ENCODE measurements around the gene DPY30. TPM values are rescaled to one million over a fixed set of nuclear protein-coding genes. Genes with fewer than 3 reads are reported as not detected.
A peak's percentile ranks its signal among the peaks of the same experiment; 100 is the strongest.
"Not testable (repeated sequence)": the region's sequence is repeated elsewhere in the genome, so short reads cannot be mapped to it uniquely, and the experiment has no call there.

Gene DPY30
- total and polyA plus RNA-seq, 4 experiments from 2014 or later: 50.0 to 233 (median 109) TPM

- peak overlapping the region in 6 of 7 donors; percentile 82 to 98 (median 97) for H3K27ac Mint-ChIP-seq
- H3K36me3 Mint-ChIP-seq: peaks cover 0 to 14% of the 10 kb centered on the region in 2 donors
- Histone ChIP-seq H3K27ac (ENCODE audit: low read depth, low read length) (no peak overlapping the region), H3K27me3 (ENCODE audit: insufficient read depth, low read length) (no peaks in the 10 kb centered on the region), H3K4me1 (ENCODE audit: insufficient read depth, low read length) (peaks cover 38% of the 10 kb centered on the region), H3K9me3 (ENCODE audit: control insufficient read depth in 1 of 2, low read length in 2 of 2) (no peaks in the 10 kb centered on the region), H3K36me3 (ENCODE audit: insufficient read depth, low read length) (no peaks in the 10 kb centered on the region), H3K4me3 (ENCODE audit: low read length in 2 of 2) (peak overlapping the region in 1 of 2 donors; percentile 93)
- H3K27me3 Mint-ChIP-seq: no peaks in the 10 kb centered on the region
- no peak for DNase-seq
- intact Hi-C loops (cut with micrococcal nuclease): loop anchor here (5.0 to 10.0 kb wide), 2 partner anchors 157 to 295 kb away; partner anchors contain the start of gene BIRC6
- ChIA-PET CTCF (ENCODE audit: partially characterized antibody) (interaction anchor here (1.0 to 4.0 kb wide), 3 partner anchors 22 to 54 kb away, joined by 4 to 35 read pairs (median 7); partner anchors contain the start of gene DPY30), POLR2A (ENCODE audit: partially characterized antibody) (interaction anchor here (1.4 to 4.0 kb wide), 6 partner anchors 22 to 103 kb away, joined by 3 to 75 read pairs (median 21); partner anchors contain the start of genes DPY30, MEMO1 and SLC30A6)
- H3K4me1 Mint-ChIP-seq: peaks cover 11 to 40% (median 29%) of the 10 kb centered on the region in 4 donors
- peaks cover 0 to 3% (median 0%) of the 10 kb centered on the region in 8 donors for H3K9me3 Mint-ChIP-seq
- peak overlapping the region; percentile 98 to 99 (median 99) for H3K4me3 Mint-ChIP-seq
Measured at GRCh38 chr2:32061973-32062861, 22.6 kb upstream of the DPY30 start.

GRCh38 chr2:32061430-32061829, 21.8 kb upstream of the DPY30 start:
- H3K4me1 ChIP-seq (ENCODE audit: insufficient read depth, low read length): peaks cover 30% of the 10 kb centered on the region

GRCh38 chr2:32060266-32060665, 20.7 kb upstream of the DPY30 start:
- intact Hi-C loops (cut with micrococcal nuclease): loop anchor here (5.0 to 10.0 kb wide), 2 partner anchors 155 to 297 kb away; partner anchors contain the start of gene BIRC6
- Mint-ChIP-seq H3K36me3 (peaks cover 0 to 11% of the 10 kb centered on the region in 2 donors), H3K27ac (no peak overlapping the region), H3K4me3 (peak overlapping the region in 2 of 8 donors; percentile 7 to 41), H3K9me3 (peaks cover 0 to 3% (median 0%) of the 10 kb centered on the region in 8 donors), H3K4me1 (peaks cover 4 to 25% (median 16%) of the 10 kb centered on the region in 4 donors), H3K27me3 (no peaks in the 10 kb centered on the region)
- no peaks in the 10 kb centered on the region for H3K9me3 ChIP-seq (ENCODE audit: control insufficient read depth in 1 of 2, low read length in 2 of 2)
- H3K4me1 ChIP-seq (ENCODE audit: insufficient read depth, low read length): peaks cover 18% of the 10 kb centered on the region
- no peak overlapping the region for H3K4me3 ChIP-seq (ENCODE audit: low read length in 2 of 2)
- ChIA-PET CTCF (ENCODE audit: partially characterized antibody) (no interaction called here), POLR2A (ENCODE audit: partially characterized antibody) (no interaction called here)
- no peaks in the 10 kb centered on the region for H3K27me3 ChIP-seq (ENCODE audit: insufficient read depth, low read length)
- H3K36me3 ChIP-seq (ENCODE audit: insufficient read depth, low read length): no peaks in the 10 kb centered on the region
- DNase-seq: no peak
- no peak overlapping the region for H3K27ac ChIP-seq (ENCODE audit: low read depth, low read length)

More at GRCh38 chr2:32061430-32061829, 21.8 kb upstream of the DPY30 start:
- intact Hi-C loops (cut with micrococcal nuclease): loop anchor here (5.0 to 10.0 kb wide), 2 partner anchors 157 to 296 kb away; partner anchors contain the start of gene BIRC6
- POLR2A ChIA-PET (ENCODE audit: partially characterized antibody): interaction anchor here (4.0 kb wide), 2 partner anchors 21 to 104 kb away, joined by 26 to 75 read pairs; partner anchors contain the start of genes DPY30 and SLC30A6
- peaks cover 0 to 3% (median 0%) of the 10 kb centered on the region in 8 donors for H3K9me3 Mint-ChIP-seq
- Histone ChIP-seq H3K27ac (ENCODE audit: low read depth, low read length) (no peak overlapping the region), H3K27me3 (ENCODE audit: insufficient read depth, low read length) (no peaks in the 10 kb centered on the region), H3K9me3 (ENCODE audit: control insufficient read depth in 1 of 2, low read length in 2 of 2) (no peaks in the 10 kb centered on the region), H3K4me3 (ENCODE audit: low read length in 2 of 2) (no peak overlapping the region), H3K36me3 (ENCODE audit: insufficient read depth, low read length) (no peaks in the 10 kb centered on the region)
- H3K4me3 Mint-ChIP-seq: peak overlapping the region; percentile 23 to 99 (median 73)
- CTCF ChIA-PET (ENCODE audit: partially characterized antibody): no interaction called here
- DNase-seq: no peak
- H3K27me3 Mint-ChIP-seq: no peaks in the 10 kb centered on the region
- H3K4me1 Mint-ChIP-seq: peaks cover 11 to 35% (median 25%) of the 10 kb centered on the region in 4 donors
- peak overlapping the region in 2 of 7 donors; percentile 62 to 89 for H3K27ac Mint-ChIP-seq
- H3K36me3 Mint-ChIP-seq: peaks cover 0 to 14% of the 10 kb centered on the region in 2 donors

GRCh38 chr2:32058130-32058529, 18.5 kb upstream of the DPY30 start:
- H3K4me1 Mint-ChIP-seq: peaks cover 4 to 11% (median 8%) of the 10 kb centered on the region in 4 donors
- no peaks in the 10 kb centered on the region for H3K36me3 ChIP-seq (ENCODE audit: insufficient read depth, low read length)
- H3K4me3 ChIP-seq (ENCODE audit: low read length in 2 of 2): no peak overlapping the region
- ChIA-PET CTCF (ENCODE audit: partially characterized antibody) (interaction anchor here (1.5 to 1.6 kb wide), 2 partner anchors 17 to 18 kb away, joined by 3 to 4 read pairs; partner anchors contain the start of gene DPY30), POLR2A (ENCODE audit: partially characterized antibody) (no interaction called here)
- no peaks in the 10 kb centered on the region for H3K27me3 ChIP-seq (ENCODE audit: insufficient read depth, low read length)
- peaks cover 8% of the 10 kb centered on the region for H3K4me1 ChIP-seq (ENCODE audit: insufficient read depth, low read length)
- DNase-seq: no peak
- H3K27ac ChIP-seq (ENCODE audit: low read depth, low read length): no peak overlapping the region
- no peaks in the 10 kb centered on the region for H3K27me3 Mint-ChIP-seq
- H3K27ac Mint-ChIP-seq: no peak overlapping the region
- H3K36me3 Mint-ChIP-seq: peaks cover 0 to 4% of the 10 kb centered on the region in 2 donors
- peaks cover 0 to 3% (median 0%) of the 10 kb centered on the region in 8 donors for H3K9me3 Mint-ChIP-seq
- no peaks in the 10 kb centered on the region for H3K9me3 ChIP-seq (ENCODE audit: control insufficient read depth in 1 of 2, low read length in 2 of 2)
- H3K4me3 Mint-ChIP-seq: no peak overlapping the region
- intact Hi-C loops (cut with micrococcal nuclease): no loop called here

- H3K36me3 Mint-ChIP-seq; DNase-seq; H3K4me3 ChIP-seq (ENCODE audit: low read length in 2 of 2); H3K27ac ChIP-seq (ENCODE audit: low read depth, low read length); intact Hi-C loops (cut with micrococcal nuclease); H3K4me1 Mint-ChIP-seq; H3K4me3 Mint-ChIP-seq; CTCF ChIA-PET (ENCODE audit: partially characterized antibody); H3K36me3 ChIP-seq (ENCODE audit: insufficient read depth, low read length); H3K9me3 Mint-ChIP-seq; H3K27me3 ChIP-seq (ENCODE audit: insufficient read depth, low read length); H3K9me3 ChIP-seq (ENCODE audit: control insufficient read depth in 1 of 2, low read length in 2 of 2); H3K27ac Mint-ChIP-seq; H3K27me3 Mint-ChIP-seq; H3K4me1 ChIP-seq (ENCODE audit: insufficient read depth, low read length): not testable (repeated sequence)
- POLR2A ChIA-PET (ENCODE audit: partially characterized antibody): interaction anchor here (1.3 to 2.1 kb wide), 2 partner anchors 9 to 15 kb away, joined by 8 to 9 read pairs; partner anchors contain the start of genes DPY30 and SPAST
Measured at GRCh38 chr2:32054583-32054982, 15.0 kb upstream of the DPY30 start.

- H3K27ac Mint-ChIP-seq: no peak overlapping the region
- POLR2A ChIA-PET (ENCODE audit: partially characterized antibody): interaction anchor here (0.8 to 1.4 kb wide), 2 partner anchors 12 kb away, joined by 4 to 5 read pairs; partner anchors contain the start of genes DPY30 and SPAST
- no peaks in the 10 kb centered on the region for H3K36me3 ChIP-seq (ENCODE audit: insufficient read depth, low read length)
- H3K27ac ChIP-seq (ENCODE audit: low read depth, low read length): no peak overlapping the region
- intact Hi-C loops (cut with micrococcal nuclease): no loop called here
- no peaks in the 10 kb centered on the region for H3K27me3 ChIP-seq (ENCODE audit: insufficient read depth, low read length)
- no peak overlapping the region for H3K4me3 ChIP-seq (ENCODE audit: low read length in 2 of 2)
- no peak for DNase-seq
- H3K36me3 Mint-ChIP-seq: no peaks in the 10 kb centered on the region
- H3K4me3 Mint-ChIP-seq: no peak overlapping the region
- H3K27me3 Mint-ChIP-seq: no peaks in the 10 kb centered on the region
- H3K9me3 ChIP-seq (ENCODE audit: control insufficient read depth in 1 of 2, low read length in 2 of 2): no peaks in the 10 kb centered on the region
- H3K9me3 Mint-ChIP-seq: no peaks in the 10 kb centered on the region
- H3K4me1 Mint-ChIP-seq: no peaks in the 10 kb centered on the region
- CTCF ChIA-PET (ENCODE audit: partially characterized antibody): no interaction called here
- no peaks in the 10 kb centered on the region for H3K4me1 ChIP-seq (ENCODE audit: insufficient read depth, low read length)
Measured at GRCh38 chr2:32051836-32052439, 12.3 kb upstream of the DPY30 start.
